Measurements from ENCODE around the gene SSBP3.
A peak's percentile ranks its signal among the peaks of the same experiment; 100 is the strongest.

The SSBP3 gene

DNA sequence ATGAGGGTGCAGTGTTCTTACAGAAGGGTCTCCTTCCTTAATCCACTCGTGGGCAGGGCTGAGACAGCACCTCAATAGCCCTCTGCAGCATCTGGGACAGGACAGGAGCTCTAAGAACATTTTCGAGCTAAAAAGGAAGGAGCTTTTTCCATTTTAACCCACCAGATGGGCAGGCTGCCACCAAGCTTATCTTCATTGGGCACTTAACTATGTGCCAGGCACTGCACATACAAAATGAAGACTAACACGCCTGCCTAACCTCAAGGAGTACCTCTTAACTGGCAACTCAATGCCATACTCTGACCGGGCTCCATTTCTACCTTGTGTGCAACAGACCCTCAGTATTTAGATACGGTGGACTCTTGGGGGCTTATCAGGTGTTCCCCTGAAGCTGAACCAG, 48.2 kb downstream of the SSBP3 start:
- Histone ChIP-seq H3K27ac (replicated peaks) (no peak overlapping the region), H3K27me3 (ENCODE audit: insufficient read depth, poor library complexity, severe bottlenecking) (no peaks in the 10 kb centered on the region), H3K4me3 (replicated peaks; ENCODE audit: insufficient read depth, low read length) (no peak overlapping the region)
- TF ChIP-seq, protein P1, sequence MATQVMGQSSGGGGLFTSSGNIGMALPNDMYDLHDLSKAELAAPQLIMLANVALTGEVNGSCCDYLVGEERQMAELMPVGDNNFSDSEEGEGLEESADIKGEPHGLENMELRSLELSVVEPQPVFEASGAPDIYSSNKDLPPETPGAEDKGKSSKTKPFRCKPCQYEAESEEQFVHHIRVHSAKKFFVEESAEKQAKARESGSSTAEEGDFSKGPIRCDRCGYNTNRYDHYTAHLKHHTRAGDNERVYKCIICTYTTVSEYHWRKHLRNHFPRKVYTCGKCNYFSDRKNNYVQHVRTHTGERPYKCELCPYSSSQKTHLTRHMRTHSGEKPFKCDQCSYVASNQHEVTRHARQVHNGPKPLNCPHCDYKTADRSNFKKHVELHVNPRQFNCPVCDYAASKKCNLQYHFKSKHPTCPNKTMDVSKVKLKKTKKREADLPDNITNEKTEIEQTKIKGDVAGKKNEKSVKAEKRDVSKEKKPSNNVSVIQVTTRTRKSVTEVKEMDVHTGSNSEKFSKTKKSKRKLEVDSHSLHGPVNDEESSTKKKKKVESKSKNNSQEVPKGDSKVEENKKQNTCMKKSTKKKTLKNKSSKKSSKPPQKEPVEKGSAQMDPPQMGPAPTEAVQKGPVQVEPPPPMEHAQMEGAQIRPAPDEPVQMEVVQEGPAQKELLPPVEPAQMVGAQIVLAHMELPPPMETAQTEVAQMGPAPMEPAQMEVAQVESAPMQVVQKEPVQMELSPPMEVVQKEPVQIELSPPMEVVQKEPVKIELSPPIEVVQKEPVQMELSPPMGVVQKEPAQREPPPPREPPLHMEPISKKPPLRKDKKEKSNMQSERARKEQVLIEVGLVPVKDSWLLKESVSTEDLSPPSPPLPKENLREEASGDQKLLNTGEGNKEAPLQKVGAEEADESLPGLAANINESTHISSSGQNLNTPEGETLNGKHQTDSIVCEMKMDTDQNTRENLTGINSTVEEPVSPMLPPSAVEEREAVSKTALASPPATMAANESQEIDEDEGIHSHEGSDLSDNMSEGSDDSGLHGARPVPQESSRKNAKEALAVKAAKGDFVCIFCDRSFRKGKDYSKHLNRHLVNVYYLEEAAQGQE (IDR thresholded peaks at IDR 0.05; ENCODE audit: insufficient replicate concordance, low read depth): no peak
- TF ChIP-seq SPI1 (IDR thresholded peaks at IDR 0.05; ENCODE audit: borderline replicate concordance, low read depth): no peak
- no peak for TF ChIP-seq GABPA (IDR thresholded peaks at IDR 0.05; ENCODE audit: low read depth)
- no peak for TF ChIP-seq POLR2AphosphoS5 (IDR thresholded peaks at IDR 0.05; ENCODE audit: low read depth)
- TF ChIP-seq CTCF (IDR thresholded peaks at IDR 0.05; ENCODE audit: insufficient read depth, low read length): no peak
- no peak for DNase-seq (ENCODE audit: low read depth in 1 of 2, low spot score in 1 of 2)

- H3K27me3 ChIP-seq (ENCODE audit: insufficient read depth, poor library complexity, severe bottlenecking): no peaks in the 10 kb centered on the region
- no peak overlapping the region for H3K4me3 ChIP-seq (replicated peaks; ENCODE audit: insufficient read depth, low read length)
- no peak for DNase-seq (ENCODE audit: low read depth in 1 of 2, low spot score in 1 of 2)
- no peak overlapping the region for H3K27ac ChIP-seq (replicated peaks)
- TF ChIP-seq SPI1 (IDR thresholded peaks at IDR 0.05; ENCODE audit: borderline replicate concordance, low read depth) (no peak), CTCF (IDR thresholded peaks at IDR 0.05; ENCODE audit: insufficient read depth, low read length) (no peak), GABPA (IDR thresholded peaks at IDR 0.05; ENCODE audit: low read depth) (no peak), POLR2AphosphoS5 (IDR thresholded peaks at IDR 0.05; ENCODE audit: low read depth) (no peak)
- TF ChIP-seq, protein P1 (IDR thresholded peaks at IDR 0.05; ENCODE audit: insufficient replicate concordance, low read depth): no peak
Observed at GRCh38 chr1:54356680-54357147, 49.5 kb downstream of the SSBP3 start.

GRCh38 chr1:54355931-54356679, 50.1 kb downstream of the SSBP3 start:
- H3K27ac ChIP-seq (replicated peaks): no peak overlapping the region
- peak; percentile 43 to 90 for DNase-seq (ENCODE audit: low read depth in 1 of 2, low spot score in 1 of 2)
- no peaks in the 10 kb centered on the region for H3K27me3 ChIP-seq (ENCODE audit: insufficient read depth, poor library complexity, severe bottlenecking)
- TF ChIP-seq SPI1 (IDR thresholded peaks at IDR 0.05; ENCODE audit: borderline replicate concordance, low read depth) (peak; percentile 38; the same call in 1 of the 2 replicates), POLR2AphosphoS5 (IDR thresholded peaks at IDR 0.05; ENCODE audit: low read depth) (no peak), CTCF (IDR thresholded peaks at IDR 0.05; ENCODE audit: insufficient read depth, low read length) (no peak)
- H3K4me3 ChIP-seq (replicated peaks; ENCODE audit: insufficient read depth, low read length): no peak overlapping the region

Measured in HL-60 (cell line).